ENCODE results near the gene MACF1. TPM values are rescaled to one million over a fixed set of nuclear protein-coding genes. Genes with fewer than 3 reads are reported as not detected.
"Not testable (repeated sequence)": the region's sequence is repeated elsewhere in the genome, so short reads cannot be mapped to it uniquely, and the experiment has no call there.

Gene MACF1
- total and polyA plus RNA-seq, 10 donors: 50.8 to 641 (median 414) TPM

GRCh38 chr1:39525366-39526165 is 321.1 kb downstream of the MACF1 start:
- peak overlapping the region in 5 of 8 donors; percentile 15 to 78 (median 54) for H3K27ac ChIP-seq
- no peaks in the 10 kb centered on the region for H3K9me3 ChIP-seq
- H3K4me1 ChIP-seq: peaks cover 0 to 28% (median 20%) of the 10 kb centered on the region in 6 donors
- intact Hi-C loops (cut with DNase I; ENCODE audit: low total_unique reads): no loop called here
- peak overlapping the region in 1 of 8 donors; percentile 17 for H3K4me3 ChIP-seq
- 62 to 68% (median 63%) methylated on average over 4 to 17 of the region's 17 CpGs for WGBS, 5 donors
- no peaks in the 10 kb centered on the region for H3K27me3 ChIP-seq (replicated peaks in 1 of 7)
- peaks cover 0 to 70% (median 26%) of the 10 kb centered on the region in 6 donors for H3K36me3 ChIP-seq
- TF ChIP-seq POLR2AphosphoS5 (IDR thresholded peaks at IDR 0.05): peak; percentile 21 to 67 (median 45)
- TF ChIP-seq POLR2A (IDR thresholded peaks at IDR 0.05): no peak
- peak; percentile 89 for DNase-seq

- no peaks in the 10 kb centered on the region for H3K9me3 ChIP-seq
- WGBS, 5 donors: 83 to 96% (median 93%) methylated on average over 11 of the region's 11 CpGs
- no peak overlapping the region for H3K4me3 ChIP-seq
- H3K36me3 ChIP-seq: peaks cover 0 to 79% (median 26%) of the 10 kb centered on the region in 6 donors
- no peak for TF ChIP-seq POLR2AphosphoS5 (IDR thresholded peaks at IDR 0.05)
- TF ChIP-seq POLR2A (IDR thresholded peaks at IDR 0.05): no peak
- no peak for TF ChIP-seq CTCF (IDR thresholded peaks at IDR 0.05 in 8 of 11, conservative IDR thresholded peaks at IDR 0.05 in 3 of 11)
- intact Hi-C loops (cut with DNase I; ENCODE audit: low total_unique reads): no loop called here
- no peaks in the 10 kb centered on the region for H3K27me3 ChIP-seq (replicated peaks in 1 of 7)
- DNase-seq: peak; percentile 64
- peak overlapping the region in 2 of 8 donors; percentile 26 to 78 for H3K27ac ChIP-seq
- peaks cover 0 to 28% (median 20%) of the 10 kb centered on the region in 6 donors for H3K4me1 ChIP-seq
Measured at GRCh38 chr1:39526466-39527189, 322.1 kb downstream of the MACF1 start.

- not testable (repeated sequence) for H3K9me3 ChIP-seq
- 87 to 99% (median 96%) methylated on average over 5 to 8 of the region's 8 CpGs for WGBS, 5 donors
Measured at GRCh38 chr1:39527190-39527579, 322.7 kb downstream of the MACF1 start.

GRCh38 chr1:39528082-39528481 is 323.6 kb downstream of the MACF1 start:
- peak; percentile 24 for DNase-seq
- intact Hi-C loops (cut with DNase I; ENCODE audit: low total_unique reads): no loop called here
- no peak for TF ChIP-seq CTCF (IDR thresholded peaks at IDR 0.05 in 8 of 11, conservative IDR thresholded peaks at IDR 0.05 in 3 of 11)
- TF ChIP-seq POLR2AphosphoS5 (IDR thresholded peaks at IDR 0.05): no peak
- TF ChIP-seq POLR2A (IDR thresholded peaks at IDR 0.05): no peak
- WGBS, 5 donors: 85 to 93% (median 90%) methylated on average over 4 of the region's 4 CpGs
- H3K4me1 ChIP-seq: peaks cover 0 to 28% (median 20%) of the 10 kb centered on the region in 6 donors
- no peaks in the 10 kb centered on the region for H3K27me3 ChIP-seq (replicated peaks in 1 of 7)
- H3K36me3 ChIP-seq: peaks cover 0 to 92% (median 38%) of the 10 kb centered on the region in 6 donors
- H3K4me3 ChIP-seq: no peak overlapping the region
- no peaks in the 10 kb centered on the region for H3K9me3 ChIP-seq
- no peak overlapping the region for H3K27ac ChIP-seq

More at GRCh38 chr1:39527190-39527579, 322.7 kb downstream of the MACF1 start:
- intact Hi-C loops (cut with DNase I; ENCODE audit: low total_unique reads); H3K27me3 ChIP-seq (replicated peaks in 1 of 7); H3K4me3 ChIP-seq; H3K27ac ChIP-seq: not testable (repeated sequence)
- Histone ChIP-seq H3K4me1 (peaks cover 0 to 28% (median 20%) of the 10 kb centered on the region in 6 donors), H3K36me3 (peaks cover 0 to 85% (median 30%) of the 10 kb centered on the region in 6 donors)
- peak; percentile 58 for DNase-seq

Data from spleen (tissue), 11 donors.